IMR-90 (cell line): ENCODE measurements around the gene SRP9. TPM values are rescaled to one million over a fixed set of nuclear protein-coding genes. Genes with fewer than 3 reads are reported as not detected.

Source experiments
- ATAC-seq: fragments of 200-7000 bp; cut with Tn5 transposase; 2 replicates; pipeline ENCODE4 v1.9.1; 2020; ENCODE audit warnings: low read depth, mild to moderate bottlenecking, moderate library complexity
- BruUV-seq: library from RNA; stranded (reverse); fragments of 400-500 nt; replicated peaks from 2 replicates; lab custom pipeline; 2021; lab: Mats Ljungman, UMichigan
- CTCF ChIA-PET: fragments of 300-600 bp; formaldehyde crosslinking; extraction: SDS; loops from one replicate; lab custom pipeline; 2021; ENCODE audit warnings: antibody characterized with exemption; lab: Yijun Ruan, JAX
- POLR2A ChIA-PET: fragments of 300-600 bp; sonication (Branson Sonifier 250); formaldehyde crosslinking; loops from one replicate; lab custom pipeline; 2022; ENCODE audit warnings: antibody characterized with exemption; ENCODE audit not compliant: unreplicated experiment; lab: Charles Lee
- DNase-seq: peaks from one replicate; pipeline ENCODE4 v3.0.0; 2013
- H2AFZ ChIP-seq: replicated peaks from 2 replicates; pipeline ENCODE3; 2013; ENCODE audit warnings: low read length, mild to moderate bottlenecking; ENCODE audit not compliant: poor library complexity
- H2AK5ac ChIP-seq: 2 replicates; pipeline ENCODE4 v1.6.1; 2013; ENCODE audit warnings: low read depth, low read length, inconsistent platforms
- H2AK9ac ChIP-seq: replicated peaks from 2 replicates; pipeline ENCODE3; 2013; ENCODE audit warnings: mild to moderate bottlenecking, low read depth, low read length, moderate library complexity; ENCODE audit not compliant: poor library complexity
- H2BK120ac ChIP-seq: 2 replicates; pipeline ENCODE4 v1.6.1; 2013; ENCODE audit warnings: low read depth, low read length, inconsistent platforms
- H2BK15ac ChIP-seq: 3 replicates; pipeline ENCODE4 v1.6.1; 2013; ENCODE audit warnings: low read depth, low read length, inconsistent platforms
- H2BK20ac ChIP-seq: 2 replicates; pipeline ENCODE4 v1.6.1; 2013; ENCODE audit warnings: low read depth, mild to moderate bottlenecking, inconsistent platforms, low read length, moderate library complexity
- H2BK5ac ChIP-seq: 2 replicates; pipeline ENCODE4 v1.6.1; 2013; ENCODE audit warnings: mild to moderate bottlenecking, low read depth, low read length, inconsistent platforms; ENCODE audit not compliant: poor library complexity, severe bottlenecking
- H3K14ac ChIP-seq: replicated peaks from 2 replicates; pipeline ENCODE4 v1.6.1; 2013; ENCODE audit warnings: low read depth, low read length, inconsistent platforms
- H3K18ac ChIP-seq: 2 replicates; pipeline ENCODE4 v1.6.1; 2013; ENCODE audit warnings: low read depth, low read length, control low read depth
- H3K23ac ChIP-seq: 2 replicates; pipeline ENCODE4 v1.6.1; 2013; ENCODE audit warnings: low read depth, low read length, inconsistent platforms
- H3K27ac ChIP-seq: 2 replicates; pipeline ENCODE4 v1.5.1; 2013; ENCODE audit warnings: mild to moderate bottlenecking, control low read depth, low read length; ENCODE audit not compliant: insufficient read depth
- H3K27me3 ChIP-seq: 2 replicates; pipeline ENCODE4 v1.6.1; 2013; ENCODE audit warnings: low read length; ENCODE audit not compliant: control insufficient read depth, insufficient read depth
- H3K36me3 ChIP-seq: 2 replicates; pipeline ENCODE4 v1.6.1; 2013; ENCODE audit warnings: low read length, mixed read lengths; ENCODE audit not compliant: control insufficient read depth, insufficient read depth
- H3K4ac ChIP-seq: 2 replicates; pipeline ENCODE4 v1.6.1; 2013; ENCODE audit warnings: low read depth, low read length, inconsistent platforms
- H3K4me1 ChIP-seq: 2 replicates; pipeline ENCODE4 v1.6.1; 2013; ENCODE audit warnings: low read length, mixed read lengths; ENCODE audit not compliant: control insufficient read depth, insufficient read depth
- H3K4me2 ChIP-seq: 2 replicates; pipeline ENCODE4 v1.6.1; 2013; ENCODE audit warnings: low read depth, mild to moderate bottlenecking, control low read depth, low read length, moderate library complexity
- H3K4me3 ChIP-seq: 2 replicates; pipeline ENCODE4 v1.5.1; 2013; ENCODE audit warnings: low read depth, mild to moderate bottlenecking, control low read depth, low read length, moderate library complexity; ENCODE audit not compliant: insufficient read depth
- H3K56ac ChIP-seq: 2 replicates; pipeline ENCODE4 v1.6.1; 2013; ENCODE audit warnings: low read length, inconsistent platforms; ENCODE audit not compliant: insufficient read depth; ENCODE audit errors: extremely low read depth
- H3K79me1 ChIP-seq, 2 experiments: 2 replicates each; pipeline ENCODE4 v1.6.1; 2013; ENCODE audit warnings: low read length in 2 of 2, inconsistent platforms in 1 of 2, low read depth in 1 of 2
- H3K9ac ChIP-seq: 2 replicates; pipeline ENCODE4 v1.6.1; 2013; ENCODE audit warnings: low read depth, low read length, control low read depth
- H3K9me1 ChIP-seq: 2 replicates; pipeline ENCODE4 v1.6.1; 2013; ENCODE audit warnings: low read length, inconsistent platforms; ENCODE audit not compliant: insufficient read depth
- H3K9me3 ChIP-seq: 2 replicates; pipeline ENCODE4 v1.6.1; 2013; ENCODE audit warnings: low read length; ENCODE audit not compliant: control insufficient read depth, insufficient read depth
- H4K20me1 ChIP-seq: 2 replicates; pipeline ENCODE4 v1.6.1; 2013; ENCODE audit warnings: low read length, inconsistent platforms; ENCODE audit not compliant: insufficient read depth
- H4K5ac ChIP-seq: 2 replicates; pipeline ENCODE4 v1.6.1; 2013; ENCODE audit warnings: mild to moderate bottlenecking, low read depth, low read length, control low read depth
- H4K8ac ChIP-seq, 2 experiments: 2 replicates each; pipeline ENCODE4 v1.6.1; 2013; ENCODE audit warnings: low read depth in 2 of 2, low read length in 2 of 2, control low read depth in 1 of 2, inconsistent platforms in 1 of 2
- H4K91ac ChIP-seq: 2 replicates; pipeline ENCODE4 v1.6.1; 2013; ENCODE audit warnings: low read depth, low read length, inconsistent platforms; ENCODE audit not compliant: insufficient read depth
- FOS ChIP-seq: fragments of 150-350 bp; IDR thresholded peaks from 2 replicates; pipeline ENCODE4 v1.6.1; 2016; ENCODE audit warnings: low read depth, low read length
- MAZ ChIP-seq: IDR thresholded peaks from 2 replicates; pipeline ENCODE4 v1.6.1; 2012; ENCODE audit warnings: low read depth, mild to moderate bottlenecking, low read length, improper control_type of control experiment, moderate library complexity, borderline replicate concordance
- POLR2A ChIP-seq: IDR thresholded peaks from 2 replicates; pipeline ENCODE4 v1.6.1; 2012; ENCODE audit warnings: mild to moderate bottlenecking, low read depth, low read length
- SMC3 ChIP-seq: fragments of 150-350 bp; IDR thresholded peaks from 2 replicates; pipeline ENCODE4 v1.6.1; 2016; ENCODE audit warnings: low read depth, mild to moderate bottlenecking, antibody characterized with exemption, low read length, moderate library complexity
- WGBS, 2 experiments: methylation state at CpG; one replicate each; pipeline versions ENCODE4 v1.1.5 to v1.1.7; 2013; ENCODE audit warnings: missing lambda C conversion rate in 2 of 2; ENCODE audit not compliant: insufficient read length in 1 of 2; ENCODE audit errors: extremely low coverage in 2 of 2; 5-methylcytosine and 5-hydroxymethylcytosine counted together
- dilution Hi-C: fragments of 300-500 bp; cut with HindIII; formaldehyde crosslinking; loops from one replicate; pipeline ENCODE4 v1.14.3; 2018; ENCODE audit warnings: low sequenced_read_pairs; ENCODE audit not compliant: unreplicated experiment
- in situ Hi-C: fragments of 300-500 bp; cut with MboI; formaldehyde crosslinking; loops from 3 replicates; pipeline ENCODE4 v1.14.3; 2019; ENCODE audit warnings: low sequenced_read_pairs, inconsistent platforms, mixed read lengths
- intact Hi-C: fragments of 100-400 bp; cut with micrococcal nuclease; formaldehyde crosslinking; loops from 2 replicates; pipeline ENCODE4 v1.10.0; 2022
- polyA plus RNA-seq, 3 experiments: library from polyadenylated mRNA; depleted of rRNA; stranded (reverse); fragments of >200 nt; gene quantifications; 2 replicates each; pipeline ENCODE4 v1.2.3, GENCODE V29; 2012; ENCODE audit warnings: low replicate concordance in 1 of 3
- total RNA-seq: library from RNA; depleted of rRNA; stranded (reverse); fragments of >200 nt; gene quantifications from 2 replicates; pipeline ENCODE4 v1.2.3, GENCODE V29; 2012

Gene SRP9
- total and polyA plus RNA-seq, 2 of the 4 experiments (the other 2 are of a cell fraction) = 230 to 295 TPM

DNA sequence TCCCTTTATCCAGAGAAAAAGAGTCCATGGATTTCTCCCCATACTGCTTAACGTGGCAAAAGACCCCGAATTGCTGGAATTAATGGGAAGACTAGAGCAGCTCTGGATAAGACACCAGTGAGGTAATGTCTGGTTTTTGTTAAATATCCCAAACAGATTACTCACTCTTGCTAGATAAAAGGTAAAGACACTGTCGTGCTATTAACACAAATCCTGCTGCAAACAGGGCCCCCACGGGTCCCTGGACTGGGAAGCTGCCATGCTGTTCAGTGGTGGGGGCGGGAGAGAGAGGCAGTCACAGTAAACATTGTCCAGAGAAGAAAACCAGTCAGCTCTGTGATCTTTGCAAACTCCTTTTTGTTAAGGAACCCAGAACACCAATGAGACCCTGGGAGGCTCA, 15.2 kb upstream of the SRP9 start:
- peak overlapping the region; percentile 55 for H3K4ac ChIP-seq
- H3K79me1 ChIP-seq = no peaks in the 10 kb centered on the region
- H3K27ac ChIP-seq = peak overlapping the region; percentile 0; the same call in 1 of the 2 replicates
- no peaks in the 10 kb centered on the region for H3K36me3 ChIP-seq
- H3K27me3 ChIP-seq = no peaks in the 10 kb centered on the region
- peak; percentile 69 for DNase-seq
- H3K4me3 ChIP-seq = no peak overlapping the region
- peak overlapping the region; percentile 61 for H3K18ac ChIP-seq
- no TSS peak for BruUV-seq
- H2BK20ac ChIP-seq = peak overlapping the region; percentile 73; the same call in 1 of the 2 replicates
- POLR2A ChIA-PET = interaction anchor here (0.6 kb wide), 1 partner anchor 361 kb away, joined by 4 read pairs; no protein-coding TSS in a partner anchor
- no peak overlapping the region; the same call in 1 of the 2 replicates for H3K4me2 ChIP-seq
- 33% methylated on average over 3 of the region's 5 CpGs; no CpG with 5 or more reads in 1 of the 2 experiments for WGBS, 2 experiments
- H4K8ac ChIP-seq = peak overlapping the region; percentile 2 to 56; a peak in 1 of 4 replicates
- no peaks in the 10 kb centered on the region for H3K9me3 ChIP-seq
- in situ Hi-C loops = no loop called here
- intact Hi-C loops = no loop called here
- 0 out of 2 replicates have a peak overlapping the region, but pooled peaks have one; percentile 40 for H4K5ac ChIP-seq
- H3K9ac ChIP-seq = no peak overlapping the region
- peak overlapping the region; percentile 69 for H2AFZ ChIP-seq
- no peak overlapping the region for H2BK15ac ChIP-seq
- H3K23ac ChIP-seq = 0 out of 2 replicates have a peak overlapping the region, but pooled peaks have one; percentile 65
- peak overlapping the region; percentile 19 for H4K91ac ChIP-seq
- H3K14ac ChIP-seq = peak overlapping the region; percentile 38
- peaks cover 27% of the 10 kb centered on the region for H3K4me1 ChIP-seq
- no peak overlapping the region for H2AK9ac ChIP-seq
- H3K9me1 ChIP-seq = peaks cover 20% of the 10 kb centered on the region
- CTCF ChIA-PET = interaction anchor here (0.8 to 2.6 kb wide), 2 partner anchors 9 to 10 kb away, joined by 3 to 9 read pairs; no protein-coding TSS in a partner anchor
- H2BK5ac ChIP-seq = peak overlapping the region; percentile 25
- no peak overlapping the region for H2AK5ac ChIP-seq
- H2BK120ac ChIP-seq = peak overlapping the region; percentile 83
- ATAC-seq = peak; percentile 21; the same call in 1 of the 2 replicates
- dilution Hi-C loops = no loop called here
- TF ChIP-seq POLR2A = 0 out of 2 replicates have a peak, but pooled peaks have one; percentile 20
- TF ChIP-seq SMC3 = no peak
- TF ChIP-seq FOS = peak; percentile 63; the same call in 1 of the 2 replicates
- peak; percentile 77 for TF ChIP-seq MAZ
- H4K20me1 ChIP-seq = peaks cover 3% of the 10 kb centered on the region; the same call in 1 of the 2 replicates
- no peak overlapping the region for H3K56ac ChIP-seq
